22Rv1 (cell line): ENCODE data around the gene GAN.

Experiments
- H3K27ac ChIP-seq: fragments of 450-650 bp; 2 replicates; pipeline ENCODE4 v1.5.1; 2017
- ZFX ChIP-seq: fragments of 450-650 bp; IDR thresholded peaks from 2 replicates; pipeline ENCODE4 v1.6.1; 2017; ENCODE audit warnings: antibody characterized with exemption, borderline replicate concordance
- TF ChIP-seq, protein P1 (sequence below): fragments of 450-650 bp; IDR thresholded peaks from 2 replicates; pipeline ENCODE4 v1.5.1; 2017; ENCODE audit warnings: mild to moderate bottlenecking

GAN gene

GRCh38 chr16:81275064-81275532 is 39.7 kb upstream of the GAN start:
- TF ChIP-seq, protein P1, sequence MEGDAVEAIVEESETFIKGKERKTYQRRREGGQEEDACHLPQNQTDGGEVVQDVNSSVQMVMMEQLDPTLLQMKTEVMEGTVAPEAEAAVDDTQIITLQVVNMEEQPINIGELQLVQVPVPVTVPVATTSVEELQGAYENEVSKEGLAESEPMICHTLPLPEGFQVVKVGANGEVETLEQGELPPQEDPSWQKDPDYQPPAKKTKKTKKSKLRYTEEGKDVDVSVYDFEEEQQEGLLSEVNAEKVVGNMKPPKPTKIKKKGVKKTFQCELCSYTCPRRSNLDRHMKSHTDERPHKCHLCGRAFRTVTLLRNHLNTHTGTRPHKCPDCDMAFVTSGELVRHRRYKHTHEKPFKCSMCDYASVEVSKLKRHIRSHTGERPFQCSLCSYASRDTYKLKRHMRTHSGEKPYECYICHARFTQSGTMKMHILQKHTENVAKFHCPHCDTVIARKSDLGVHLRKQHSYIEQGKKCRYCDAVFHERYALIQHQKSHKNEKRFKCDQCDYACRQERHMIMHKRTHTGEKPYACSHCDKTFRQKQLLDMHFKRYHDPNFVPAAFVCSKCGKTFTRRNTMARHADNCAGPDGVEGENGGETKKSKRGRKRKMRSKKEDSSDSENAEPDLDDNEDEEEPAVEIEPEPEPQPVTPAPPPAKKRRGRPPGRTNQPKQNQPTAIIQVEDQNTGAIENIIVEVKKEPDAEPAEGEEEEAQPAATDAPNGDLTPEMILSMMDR = no peak
- no peak for TF ChIP-seq ZFX
- no peak overlapping the region for H3K27ac ChIP-seq

- no peak for TF ChIP-seq ZFX
- TF ChIP-seq, protein P1 = no peak
- no peak overlapping the region for H3K27ac ChIP-seq
Observed at GRCh38 chr16:81275795-81276194, 39.0 kb upstream of the GAN start.

GRCh38 chr16:81276323-81276722 is 38.4 kb upstream of the GAN start:
- TF ChIP-seq ZFX = no peak
- TF ChIP-seq, protein P1 = no peak
- no peak overlapping the region for H3K27ac ChIP-seq

- H3K27ac ChIP-seq = no peak overlapping the region
- no peak for TF ChIP-seq ZFX
- TF ChIP-seq, protein P1 = no peak
Observed at GRCh38 chr16:81277541-81278080, 37.2 kb upstream of the GAN start.

GRCh38 chr16:81278526-81278925 is 36.2 kb upstream of the GAN start:
- no peak overlapping the region for H3K27ac ChIP-seq
- TF ChIP-seq, protein P1 = no peak
- TF ChIP-seq ZFX = no peak

- TF ChIP-seq, protein P1 = no peak
- TF ChIP-seq ZFX = no peak
- H3K27ac ChIP-seq = no peak overlapping the region
Observed at GRCh38 chr16:81279392-81279791, 35.4 kb upstream of the GAN start.

GRCh38 chr16:81280393-81280792 is 34.4 kb upstream of the GAN start:
- TF ChIP-seq, protein P1 = no peak
- TF ChIP-seq ZFX = no peak
- H3K27ac ChIP-seq = no peak overlapping the region
